GM18868 (cell line): ENCODE results near the gene CDKL1.
"Not testable (repeated sequence)": the region's sequence is repeated elsewhere in the genome, so short reads cannot be mapped to it uniquely, and the experiment has no call there.

Source experiments
- ATAC-seq: cut with Tn5 transposase; IDR thresholded peaks from one replicate; pipeline ENCODE4 v1.9.1; 2021; ENCODE audit warnings: mild to moderate bottlenecking, moderate library complexity; ENCODE audit not compliant: unreplicated experiment

Gene CDKL1

GRCh38 chr14:50359631-50360030, 37.0 kb downstream of the CDKL1 start:
- ATAC-seq = no peak

- ATAC-seq = no peak
Observed at GRCh38 chr14:50357753-50358395, 38.8 kb downstream of the CDKL1 start.

GRCh38 chr14:50357124-50357523, 39.6 kb downstream of the CDKL1 start:
- ATAC-seq = no peak

GRCh38 chr14:50356283-50356682, 40.4 kb downstream of the CDKL1 start:
- ATAC-seq = not testable (repeated sequence)

- ATAC-seq = peak; percentile 34
Observed at GRCh38 chr14:50355692-50356091, 41.0 kb downstream of the CDKL1 start.

- no peak for ATAC-seq
Observed at GRCh38 chr14:50354527-50354926, 42.2 kb downstream of the CDKL1 start.

GRCh38 chr14:50353126-50353525, 43.6 kb downstream of the CDKL1 start:
- no peak for ATAC-seq

GRCh38 chr14:50352584-50352983, 44.1 kb downstream of the CDKL1 start:
- ATAC-seq = no peak

GRCh38 chr14:50350975-50351374, 45.7 kb downstream of the CDKL1 start:
- no peak for ATAC-seq

- ATAC-seq = no peak
Observed at GRCh38 chr14:50348933-50349332, 47.7 kb downstream of the CDKL1 start.

GRCh38 chr14:50347521-50347920, 49.2 kb downstream of the CDKL1 start:
- no peak for ATAC-seq

GRCh38 chr14:50345846-50346422, 50.7 kb downstream of the CDKL1 start:
- ATAC-seq = no peak

GRCh38 chr14:50344876-50345563, 51.7 kb downstream of the CDKL1 start:
- ATAC-seq = no peak

- ATAC-seq = peak; percentile 93
Observed at GRCh38 chr14:50344116-50344775, 52.4 kb downstream of the CDKL1 start.

GRCh38 chr14:50343434-50343833, 53.2 kb downstream of the CDKL1 start:
- no peak for ATAC-seq

GRCh38 chr14:50342221-50343078, 54.2 kb downstream of the CDKL1 start:
- ATAC-seq = peak; percentile 53

GRCh38 chr14:50340963-50341362, 55.7 kb downstream of the CDKL1 start:
- ATAC-seq = no peak

- ATAC-seq = no peak
Observed at GRCh38 chr14:50340045-50340444, 56.6 kb downstream of the CDKL1 start.

- no peak for ATAC-seq
Observed at GRCh38 chr14:50339178-50339804, 57.4 kb downstream of the CDKL1 start.

- no peak for ATAC-seq
Observed at GRCh38 chr14:50338587-50338986, 58.1 kb downstream of the CDKL1 start.
